ENCODE measurements around the gene SEPTIN11. TPM values are rescaled to one million over a fixed set of nuclear protein-coding genes. Genes with fewer than 3 reads are reported as not detected.
A peak's percentile ranks its signal among the peaks of the same experiment; 100 is the strongest.

SEPTIN11 gene
- total and polyA plus RNA-seq, 4 donors = 108 to 175 (median 152) TPM

DNA sequence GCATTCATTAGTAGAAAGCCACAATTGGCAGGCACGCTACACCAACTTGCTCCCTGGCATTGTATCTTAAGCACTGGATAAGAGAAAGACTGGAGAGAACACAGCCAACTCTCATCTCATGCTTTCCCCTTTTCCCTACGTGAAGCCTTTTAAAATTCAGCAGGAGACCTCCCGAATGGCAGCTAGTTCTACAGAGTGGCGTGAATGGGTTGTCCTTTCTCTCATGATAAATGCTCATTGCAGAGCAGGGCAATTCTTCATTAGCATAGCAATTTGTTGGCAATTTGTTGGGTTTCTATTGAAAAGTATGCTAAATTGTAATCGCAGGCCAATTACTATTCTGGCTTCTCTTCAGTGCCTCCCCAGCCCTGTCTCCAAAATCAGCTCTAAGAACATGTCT, 48.0 kb downstream of the SEPTIN11 start:
- H3K9me3 ChIP-seq (ENCODE audit: control insufficient read depth, insufficient read depth, low read length) = no peaks in the 10 kb centered on the region
- no peaks in the 10 kb centered on the region for H3K27me3 ChIP-seq (ENCODE audit: control insufficient read depth, insufficient read depth, low read length)
- peak overlapping the region; percentile 29 for H3K27ac ChIP-seq (ENCODE audit: low read depth, low read length)
- peaks cover 17% of the 10 kb centered on the region for H3K4me1 ChIP-seq (ENCODE audit: control insufficient read depth, insufficient read depth, low read length)
- WGBS (ENCODE audit: insufficient coverage) = 66% methylated on average over 3 of the region's 5 CpGs
- H3K36me3 ChIP-seq (ENCODE audit: control insufficient read depth, insufficient read depth, low read length) = peaks cover 5% of the 10 kb centered on the region
- no peak overlapping the region for H3K4me3 ChIP-seq (ENCODE audit: low read depth, low read length)
- DNase-seq (ENCODE audit: low read depth in 4 of 6, low spot score in 6 of 6) = peak in 3 of 6 donors; percentile 50 to 89 (median 83)

DNA sequence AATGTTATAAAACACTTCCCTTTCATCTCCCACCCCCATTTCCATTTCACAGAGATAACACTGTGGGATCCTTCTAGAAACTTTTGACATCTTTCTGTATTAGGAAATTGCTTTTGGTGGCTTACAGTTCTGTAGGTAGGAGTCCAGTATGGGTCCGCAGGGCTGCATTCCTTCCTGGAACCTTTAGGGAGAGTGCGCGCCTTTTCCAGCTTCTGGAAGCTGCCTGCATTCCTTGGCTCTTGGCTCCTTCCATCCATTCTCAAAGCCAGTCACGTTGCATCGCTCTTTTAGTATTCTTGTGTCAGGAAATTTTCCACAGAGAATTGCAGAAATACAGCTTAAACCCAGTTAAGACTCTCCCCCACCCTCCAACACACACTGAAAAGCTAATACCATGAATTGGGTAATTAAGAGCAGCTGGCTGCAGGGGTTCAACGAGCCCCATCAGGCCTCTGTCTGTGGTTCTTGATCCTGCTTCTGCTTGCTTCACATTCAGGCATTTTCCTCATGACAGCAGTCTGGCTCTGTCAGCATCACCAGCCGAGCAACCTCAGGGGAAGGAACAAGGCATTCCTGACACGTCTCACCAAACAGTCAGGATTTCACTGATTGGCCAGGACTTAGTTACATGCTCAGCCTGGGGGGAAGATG, 48.8 kb downstream of the SEPTIN11 start:
- DNase-seq (ENCODE audit: low read depth in 4 of 6, low spot score in 6 of 6) = peak in 2 of 6 donors; percentile 47 to 66
- whole genome bisulfite sequencing (ENCODE audit: insufficient coverage) = 43% methylated on average over 7 of the region's 8 CpGs

More for the DNA sequence above, 48.8 kb downstream of the SEPTIN11 start:
- peaks cover 17% of the 10 kb centered on the region for H3K4me1 ChIP-seq (ENCODE audit: control insufficient read depth, insufficient read depth, low read length)
- no peaks in the 10 kb centered on the region for H3K9me3 ChIP-seq (ENCODE audit: control insufficient read depth, insufficient read depth, low read length)
- no peaks in the 10 kb centered on the region for H3K27me3 ChIP-seq (ENCODE audit: control insufficient read depth, insufficient read depth, low read length)
- H3K27ac ChIP-seq (ENCODE audit: low read depth, low read length) = peak overlapping the region; percentile 9
- peaks cover 5% of the 10 kb centered on the region for H3K36me3 ChIP-seq (ENCODE audit: control insufficient read depth, insufficient read depth, low read length)
- H3K4me3 ChIP-seq (ENCODE audit: low read depth, low read length) = no peak overlapping the region

Other genes with a start within 250 kb of the SEPTIN11 start
- 1 to 10 TPM; 1.1 to 1.5 TPM for gene SOWAHB, start 51.6 kb upstream of the SEPTIN11 start, total RNA-seq
- gene SOWAHB, start 51.6 kb upstream of the SEPTIN11 start, polyA plus RNA-seq (ENCODE audit: insufficient read length in 2 of 2) = 1 to 10 TPM; 1.0 TPM
- 100 to 1,000 TPM; 193 to 299 TPM for gene CCNI, start 126.2 kb downstream of the SEPTIN11 start, total RNA-seq
- gene CCNI, start 126.2 kb downstream of the SEPTIN11 start, polyA plus RNA-seq (ENCODE audit: insufficient read length in 2 of 2) = 100 to 1,000 TPM; 493 to 583 TPM
- gene CCNG2, start 207.5 kb downstream of the SEPTIN11 start, total RNA-seq = 10 to 100 TPM; 45.7 to 49.2 TPM
- 10 to 100 TPM; 57.7 to 62.1 TPM for gene CCNG2, start 207.5 kb downstream of the SEPTIN11 start, polyA plus RNA-seq (ENCODE audit: insufficient read length in 2 of 2)